HCT116 (cell line): ENCODE results near the gene TOP1.

Experiments used
- CEBPB ChIP-seq: IDR thresholded peaks from 2 replicates; pipeline ENCODE4 v1.6.1; 2012; ENCODE audit warnings: low read depth
- CTCF ChIP-seq, 3 experiments: fragments of 200-600 bp in 1 of 3; sonication (generic) in 1 of 3; IDR thresholded peaks in 2 of 3; conservative IDR thresholded peaks in 1 of 3; 2 replicates each; pipeline ENCODE4 v1.5.1; 2012 to 2017; ENCODE audit warnings: low read depth in 2 of 3, low read length in 2 of 3, antibody characterized with exemption in 1 of 3, borderline replicate concordance in 1 of 3, control low read depth in 1 of 3, mild to moderate bottlenecking in 1 of 3, mixed read lengths in 1 of 3, mixed run types in 1 of 3, moderate library complexity in 1 of 3; ENCODE audit not compliant: insufficient read depth in 1 of 3
- EGR1 ChIP-seq: IDR thresholded peaks from 2 replicates; pipeline ENCODE4 v1.6.1; 2012; ENCODE audit warnings: low read depth
- ELF1 ChIP-seq: IDR thresholded peaks from 2 replicates; pipeline ENCODE4 v1.6.1; 2012; ENCODE audit warnings: low read depth, borderline replicate concordance
- EZH2 ChIP-seq: fragments of 200-600 bp; sonication (generic); IDR thresholded peaks from 2 replicates; pipeline ENCODE4 v1.6.1; 2017; ENCODE audit warnings: antibody characterized with exemption, mixed run types
- EZH2phosphoT487 ChIP-seq: fragments of 200-600 bp; IDR thresholded peaks from 2 replicates; pipeline ENCODE4 v1.6.1; 2018; ENCODE audit warnings: antibody characterized with exemption, borderline replicate concordance
- JUND ChIP-seq: IDR thresholded peaks from 2 replicates; pipeline ENCODE4 v1.6.1; 2012
- POLR2A ChIP-seq: IDR thresholded peaks from 2 replicates; pipeline ENCODE4 v1.7.0; 2011; ENCODE audit warnings: borderline replicate concordance; ENCODE audit not compliant: insufficient read depth, insufficient read length; ENCODE audit errors: extremely low read depth
- POLR2AphosphoS5 ChIP-seq: IDR thresholded peaks from 2 replicates; pipeline ENCODE4 v1.6.1; 2011; ENCODE audit warnings: mild to moderate bottlenecking, low read depth, low read length, moderate library complexity
- RAD21 ChIP-seq: IDR thresholded peaks from 2 replicates; pipeline ENCODE4 v1.6.1; 2012; ENCODE audit warnings: low read depth, mild to moderate bottlenecking
- REST ChIP-seq: IDR thresholded peaks from 2 replicates; pipeline ENCODE4 v1.6.1; 2012; ENCODE audit warnings: low read depth
- SP1 ChIP-seq: IDR thresholded peaks from 2 replicates; pipeline ENCODE4 v1.6.1; 2012; ENCODE audit warnings: low read depth
- YY1 ChIP-seq: IDR thresholded peaks from 2 replicates; pipeline ENCODE4 v1.6.1; 2011; ENCODE audit warnings: low read length, low read depth, moderate library complexity, mild to moderate bottlenecking; ENCODE audit not compliant: insufficient replicate concordance; ENCODE audit errors: extremely low read depth

GRCh38 chr20:41167481-41168253, 139.0 kb downstream of the TOP1 start:
- TF ChIP-seq CTCF (IDR thresholded peaks at IDR 0.05 in 2 of 3, conservative IDR thresholded peaks at IDR 0.05 in 1 of 3; ENCODE audit: borderline replicate concordance in 1 of 3, insufficient read depth in 1 of 3, low read depth in 2 of 3, low read length in 2 of 3) (no peak), SP1 (no peak), POLR2A (no peak), POLR2AphosphoS5 (no peak), RAD21 (no peak), EZH2 (no peak), REST (no peak), JUND (no peak), ELF1 (no peak), EGR1 (no peak), CEBPB (no peak), EZH2phosphoT487 (no peak), YY1 (no peak)
